H9 (cell line): ENCODE measurements around the gene SULT1E1. TPM values are rescaled to one million over a fixed set of nuclear protein-coding genes. Genes with fewer than 3 reads are reported as not detected.

Source experiments
- DNase-seq: peaks from one replicate; pipeline ENCODE4 v3.0.0-alpha.2; 2017
- H2AFZ ChIP-seq: one replicate; pipeline ENCODE4 v1.6.1; 2013; ENCODE audit warnings: mild to moderate bottlenecking, low read length, control low read depth, moderate library complexity
- H2AK5ac ChIP-seq: 2 replicates; pipeline ENCODE4 v1.6.1; 2013; ENCODE audit warnings: low read length, control low read depth, mixed read lengths; ENCODE audit not compliant: insufficient read length
- H2BK120ac ChIP-seq: one replicate; pipeline ENCODE4 v1.6.1; 2013; ENCODE audit warnings: low read depth, mild to moderate bottlenecking, low read length, control low read depth, inconsistent platforms; ENCODE audit not compliant: poor library complexity, severe bottlenecking
- H2BK12ac ChIP-seq: 2 replicates; pipeline ENCODE4 v1.6.1; 2013; ENCODE audit warnings: low read length, control low read depth, mixed read lengths, low read depth; ENCODE audit not compliant: insufficient read length
- H2BK15ac ChIP-seq: 2 replicates; pipeline ENCODE4 v1.6.1; 2013; ENCODE audit warnings: low read depth, low read length, control low read depth
- H2BK20ac ChIP-seq: one replicate; pipeline ENCODE4 v1.6.1; 2013; ENCODE audit warnings: low read depth, mild to moderate bottlenecking, low read length, control low read depth, inconsistent platforms; ENCODE audit not compliant: poor library complexity, severe bottlenecking
- H2BK5ac ChIP-seq: 2 replicates; pipeline ENCODE4 v1.6.1; 2013; ENCODE audit warnings: low read length, control low read depth, mixed read lengths; ENCODE audit not compliant: insufficient read length
- H3K14ac ChIP-seq: 2 replicates; pipeline ENCODE4 v1.6.1; 2013; ENCODE audit warnings: low read length, control low read depth; ENCODE audit not compliant: insufficient read depth
- H3K18ac ChIP-seq: 2 replicates; pipeline ENCODE4 v1.6.1; 2013; ENCODE audit warnings: low read depth, mild to moderate bottlenecking, mixed read lengths, low read length, control low read depth; ENCODE audit not compliant: insufficient read length
- H3K23ac ChIP-seq: 2 replicates; pipeline ENCODE4 v1.6.1; 2013; ENCODE audit warnings: low read length, control low read depth, mixed read lengths, low read depth; ENCODE audit not compliant: insufficient read length
- H3K23me2 ChIP-seq: 2 replicates; pipeline ENCODE4 v1.6.1; 2013; ENCODE audit warnings: low read depth, mild to moderate bottlenecking, mixed read lengths, low read length, control low read depth; ENCODE audit not compliant: insufficient read length, poor library complexity, severe bottlenecking
- H3K27ac ChIP-seq: 2 replicates; pipeline ENCODE4 v1.5.1; 2013; ENCODE audit warnings: low read length, control low read depth, mixed read lengths, low read depth; ENCODE audit not compliant: insufficient read length
- H3K27me3 ChIP-seq: 2 replicates; pipeline ENCODE4 v1.6.1; 2013; ENCODE audit warnings: low read length, control low read depth, inconsistent platforms; ENCODE audit not compliant: insufficient read depth
- H3K4ac ChIP-seq: 2 replicates; pipeline ENCODE4 v1.6.1; 2013; ENCODE audit warnings: low read depth, mild to moderate bottlenecking, control low read depth, inconsistent platforms, low read length, moderate library complexity
- H3K4me1 ChIP-seq: 2 replicates; pipeline ENCODE4 v1.6.1; 2013; ENCODE audit warnings: low read length, control low read depth, inconsistent platforms; ENCODE audit not compliant: insufficient read depth
- H3K4me2 ChIP-seq: 2 replicates; pipeline ENCODE4 v1.6.1; 2013; ENCODE audit warnings: low read length, control low read depth, mixed read lengths; ENCODE audit not compliant: insufficient read length, insufficient read depth
- H3K56ac ChIP-seq: 2 replicates; pipeline ENCODE4 v1.6.1; 2013; ENCODE audit warnings: low read depth, mild to moderate bottlenecking, mixed read lengths, low read length, control low read depth; ENCODE audit not compliant: insufficient read length
- H3K79me1 ChIP-seq: 2 replicates; pipeline ENCODE4 v1.6.1; 2013; ENCODE audit warnings: low read depth, mild to moderate bottlenecking, moderate library complexity, low read length, control low read depth, inconsistent platforms; ENCODE audit not compliant: insufficient read depth, poor library complexity, severe bottlenecking
- H3K79me2 ChIP-seq: 2 replicates; pipeline ENCODE4 v1.6.1; 2013; ENCODE audit warnings: low read length, control low read depth, inconsistent platforms; ENCODE audit not compliant: insufficient read depth
- H3K9ac ChIP-seq: 2 replicates; pipeline ENCODE4 v1.6.1; 2013; ENCODE audit warnings: low read length, control low read depth, mixed read lengths; ENCODE audit not compliant: insufficient read length; ENCODE audit errors: extremely low read depth
- H3K9me3 ChIP-seq: one replicate; pipeline ENCODE4 v1.6.1; 2013; ENCODE audit warnings: low read depth, low read length, inconsistent platforms; ENCODE audit not compliant: control insufficient read depth
- H3T11ph ChIP-seq: one replicate; pipeline ENCODE4 v1.6.1; 2013; ENCODE audit warnings: mild to moderate bottlenecking, low read length, control low read depth, inconsistent platforms
- H4K20me1 ChIP-seq: one replicate; pipeline ENCODE4 v1.6.1; 2013; ENCODE audit not compliant: control insufficient read depth, insufficient read length, insufficient read depth
- H4K5ac ChIP-seq: 2 replicates; pipeline ENCODE4 v1.6.1; 2013; ENCODE audit warnings: low read depth, mild to moderate bottlenecking, mixed read lengths, low read length, control low read depth; ENCODE audit not compliant: insufficient read length
- H4K8ac ChIP-seq: replicated peaks from 2 replicates; pipeline ENCODE4 v1.6.1; 2013; ENCODE audit warnings: low read length, control low read depth, mixed read lengths, low read depth; ENCODE audit not compliant: insufficient read length
- H4K91ac ChIP-seq: 2 replicates; pipeline ENCODE4 v1.6.1; 2013; ENCODE audit warnings: low read depth, mild to moderate bottlenecking, moderate library complexity, mixed read lengths, low read length, control low read depth; ENCODE audit not compliant: insufficient read length
- H3K27ac Mint-ChIP-seq, 3 experiments: 2 replicates in 2 of 3; 3 replicates in 1 of 3; pipeline ENCODE4 v1.8.0; 2020 to 2021; ENCODE audit warnings: mixed read lengths in 3 of 3, mild to moderate bottlenecking in 1 of 3, moderate library complexity in 1 of 3
- H3K27me3 Mint-ChIP-seq: 2 replicates; pipeline ENCODE4 v1.8.0; 2021; ENCODE audit warnings: low read depth, mild to moderate bottlenecking, moderate library complexity, mixed read lengths
- H3K36me3 Mint-ChIP-seq, 3 experiments: 2 replicates in 2 of 3; 3 replicates in 1 of 3; pipeline ENCODE4 v1.8.0; 2020 to 2021; ENCODE audit warnings: low read depth in 3 of 3, mixed read lengths in 3 of 3; ENCODE audit not compliant: insufficient read depth in 1 of 3
- H3K4me1 Mint-ChIP-seq, 2 experiments: 2 replicates each; pipeline ENCODE4 v1.8.0; 2020; ENCODE audit warnings: mixed read lengths in 2 of 2
- H3K4me3 Mint-ChIP-seq, 2 experiments: 2 replicates in 1 of 2; 3 replicates in 1 of 2; pipeline ENCODE4 v1.8.0; 2020 to 2021; ENCODE audit warnings: mild to moderate bottlenecking in 2 of 2, mixed read lengths in 2 of 2, moderate library complexity in 1 of 2
- H3K9me3 Mint-ChIP-seq, 2 experiments: 2 replicates in 1 of 2; 3 replicates in 1 of 2; pipeline ENCODE4 v1.8.0; 2020; ENCODE audit warnings: mild to moderate bottlenecking in 2 of 2, mixed read lengths in 2 of 2, moderate library complexity in 1 of 2
- WGBS: extraction: QIAGEN DNeasy Blood & Tissue Kit; methylation state at CpG from one replicate; pipeline ENCODE4 v1.1.7; 2013; ENCODE audit warnings: missing lambda C conversion rate, low lambda C conversion rate, mixed read lengths; ENCODE audit not compliant: insufficient read length; ENCODE audit errors: extremely low coverage; 5-methylcytosine and 5-hydroxymethylcytosine counted together
- total RNA-seq: library from RNA; stranded (reverse); gene quantifications from 2 replicates; pipeline ENCODE4 v1.2.1, GENCODE V29; 2021
- TF ChIP-seq, protein P1 (sequence below): fragments of 200-600 bp; sonication (generic); conservative IDR thresholded peaks from 3 replicates; pipeline ENCODE4 v1.8.0; 2021; ENCODE audit warnings: antibody characterized with exemption, mild to moderate bottlenecking

The SULT1E1 gene
- total RNA-seq, 1 experiment from 2014 or later: not detected

DNA sequence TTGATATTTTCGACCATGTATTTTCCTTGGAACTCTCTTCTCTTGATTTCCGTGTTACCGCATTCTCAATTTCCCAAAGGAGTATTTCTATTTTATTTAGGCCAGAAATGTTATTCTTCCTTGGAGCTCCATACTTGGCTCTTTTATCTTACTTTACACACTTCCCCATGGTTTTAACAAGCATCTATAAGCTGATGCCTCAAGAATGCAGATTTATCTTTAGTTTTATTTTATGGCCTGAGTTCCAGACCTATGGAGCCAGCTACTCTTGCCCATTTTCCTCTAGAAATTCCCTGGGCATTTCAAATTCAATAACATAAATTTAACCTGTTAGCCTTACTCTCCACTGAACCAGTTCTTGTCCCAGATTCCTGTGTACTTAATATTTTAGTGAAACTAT lies 43.7 kb downstream of the SULT1E1 start:
- no peak overlapping the region for H3K14ac ChIP-seq

More for the DNA sequence above, 43.7 kb downstream of the SULT1E1 start:
- no peak overlapping the region for H3K4me3 Mint-ChIP-seq
- no peak overlapping the region for H3K4ac ChIP-seq
- H3K9me3 ChIP-seq: no peaks in the 10 kb centered on the region
- no peak overlapping the region for H4K5ac ChIP-seq
- H3K9me3 Mint-ChIP-seq: no peaks in the 10 kb centered on the region; a peak in 1 of 5 replicates
- H2AK5ac ChIP-seq: no peak overlapping the region
- no peak overlapping the region for H4K8ac ChIP-seq
- no peak overlapping the region for H2BK120ac ChIP-seq
- no peaks in the 10 kb centered on the region for H3K79me2 ChIP-seq
- no peaks in the 10 kb centered on the region for H3K23me2 ChIP-seq
- no peaks in the 10 kb centered on the region for H4K20me1 ChIP-seq
- no peak overlapping the region for H3K4me2 ChIP-seq
- H3K36me3 Mint-ChIP-seq: no peaks in the 10 kb centered on the region
- no peak overlapping the region for H3K9ac ChIP-seq
- H3K18ac ChIP-seq: no peak overlapping the region
- no peak overlapping the region for H3K23ac ChIP-seq
- H2BK12ac ChIP-seq: no peak overlapping the region
- H3K56ac ChIP-seq: no peak overlapping the region
- H3K79me1 ChIP-seq: no peaks in the 10 kb centered on the region
- H3T11ph ChIP-seq: no peak overlapping the region
- no peak overlapping the region for H3K27ac Mint-ChIP-seq
- no CpG with 5 or more reads among the region's 3 CpGs for WGBS
- H3K4me1 ChIP-seq: no peaks in the 10 kb centered on the region
- TF ChIP-seq, protein P1, sequence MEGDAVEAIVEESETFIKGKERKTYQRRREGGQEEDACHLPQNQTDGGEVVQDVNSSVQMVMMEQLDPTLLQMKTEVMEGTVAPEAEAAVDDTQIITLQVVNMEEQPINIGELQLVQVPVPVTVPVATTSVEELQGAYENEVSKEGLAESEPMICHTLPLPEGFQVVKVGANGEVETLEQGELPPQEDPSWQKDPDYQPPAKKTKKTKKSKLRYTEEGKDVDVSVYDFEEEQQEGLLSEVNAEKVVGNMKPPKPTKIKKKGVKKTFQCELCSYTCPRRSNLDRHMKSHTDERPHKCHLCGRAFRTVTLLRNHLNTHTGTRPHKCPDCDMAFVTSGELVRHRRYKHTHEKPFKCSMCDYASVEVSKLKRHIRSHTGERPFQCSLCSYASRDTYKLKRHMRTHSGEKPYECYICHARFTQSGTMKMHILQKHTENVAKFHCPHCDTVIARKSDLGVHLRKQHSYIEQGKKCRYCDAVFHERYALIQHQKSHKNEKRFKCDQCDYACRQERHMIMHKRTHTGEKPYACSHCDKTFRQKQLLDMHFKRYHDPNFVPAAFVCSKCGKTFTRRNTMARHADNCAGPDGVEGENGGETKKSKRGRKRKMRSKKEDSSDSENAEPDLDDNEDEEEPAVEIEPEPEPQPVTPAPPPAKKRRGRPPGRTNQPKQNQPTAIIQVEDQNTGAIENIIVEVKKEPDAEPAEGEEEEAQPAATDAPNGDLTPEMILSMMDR: no peak
- no peak overlapping the region for H4K91ac ChIP-seq
- no peaks in the 10 kb centered on the region for H3K4me1 Mint-ChIP-seq
- H3K27me3 ChIP-seq: no peaks in the 10 kb centered on the region
- no peak overlapping the region for H2BK15ac ChIP-seq
- H2BK20ac ChIP-seq: no peak overlapping the region
- no peak overlapping the region for H2BK5ac ChIP-seq
- no peak overlapping the region for H3K27ac ChIP-seq
- no peak overlapping the region for H2AFZ ChIP-seq
- DNase-seq: no peak
- no peaks in the 10 kb centered on the region for H3K27me3 Mint-ChIP-seq
